AG09319 (cell line): ENCODE data around the gene ZNF804B.

Source experiments
- DNase-seq: peaks from one replicate; pipeline ENCODE4 v3.0.0-alpha.2; 2010; ENCODE audit warnings: low read depth; ENCODE audit errors: extremely low read depth
- TF ChIP-seq, protein P1 (sequence below): IDR thresholded peaks from 2 replicates; pipeline ENCODE4 v1.5.1; 2011; ENCODE audit warnings: low read depth, mild to moderate bottlenecking, inconsistent platforms, low read length, moderate library complexity

ZNF804B gene

DNA sequence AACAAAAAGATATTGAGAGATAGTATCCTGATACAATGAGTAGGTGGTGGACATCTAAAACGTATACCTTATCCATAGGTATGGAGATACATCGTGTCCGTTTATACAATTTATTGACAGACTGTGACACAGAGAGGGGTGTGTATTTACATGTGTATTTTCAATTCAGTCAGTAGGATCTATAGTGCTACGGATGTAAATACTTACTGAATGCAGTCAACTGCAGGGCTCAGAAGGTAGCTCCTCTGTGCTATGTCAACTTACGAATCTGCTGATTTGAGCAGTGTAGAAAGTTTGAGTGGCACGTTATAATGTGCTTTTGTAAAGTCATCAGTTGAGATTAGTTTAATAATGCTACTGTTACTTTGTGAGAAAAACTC lies 626 bp downstream of the ZNF804B start:
- no peak for DNase-seq
- TF ChIP-seq, protein P1, sequence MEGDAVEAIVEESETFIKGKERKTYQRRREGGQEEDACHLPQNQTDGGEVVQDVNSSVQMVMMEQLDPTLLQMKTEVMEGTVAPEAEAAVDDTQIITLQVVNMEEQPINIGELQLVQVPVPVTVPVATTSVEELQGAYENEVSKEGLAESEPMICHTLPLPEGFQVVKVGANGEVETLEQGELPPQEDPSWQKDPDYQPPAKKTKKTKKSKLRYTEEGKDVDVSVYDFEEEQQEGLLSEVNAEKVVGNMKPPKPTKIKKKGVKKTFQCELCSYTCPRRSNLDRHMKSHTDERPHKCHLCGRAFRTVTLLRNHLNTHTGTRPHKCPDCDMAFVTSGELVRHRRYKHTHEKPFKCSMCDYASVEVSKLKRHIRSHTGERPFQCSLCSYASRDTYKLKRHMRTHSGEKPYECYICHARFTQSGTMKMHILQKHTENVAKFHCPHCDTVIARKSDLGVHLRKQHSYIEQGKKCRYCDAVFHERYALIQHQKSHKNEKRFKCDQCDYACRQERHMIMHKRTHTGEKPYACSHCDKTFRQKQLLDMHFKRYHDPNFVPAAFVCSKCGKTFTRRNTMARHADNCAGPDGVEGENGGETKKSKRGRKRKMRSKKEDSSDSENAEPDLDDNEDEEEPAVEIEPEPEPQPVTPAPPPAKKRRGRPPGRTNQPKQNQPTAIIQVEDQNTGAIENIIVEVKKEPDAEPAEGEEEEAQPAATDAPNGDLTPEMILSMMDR = no peak

DNA sequence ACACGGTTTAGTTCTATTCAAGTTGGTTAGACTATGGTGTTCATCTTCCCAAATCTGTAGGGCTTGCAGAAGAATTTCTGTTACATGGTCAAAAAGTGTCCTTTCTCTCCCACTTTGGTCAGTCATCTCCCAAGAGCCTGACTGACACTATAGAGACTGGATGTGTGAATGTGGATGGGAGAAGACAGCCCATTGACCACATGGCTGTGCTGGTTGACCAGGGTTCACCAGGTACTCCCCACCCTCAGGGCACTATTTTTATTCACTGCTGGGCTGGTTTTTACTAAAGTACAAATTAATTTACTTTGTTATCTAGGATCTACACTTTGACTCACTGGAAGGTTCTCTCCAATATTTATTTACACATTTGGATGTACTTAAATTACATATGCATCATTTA lies 2.3 kb downstream of the ZNF804B start:
- DNase-seq = no peak
- TF ChIP-seq, protein P1 = no peak

DNA sequence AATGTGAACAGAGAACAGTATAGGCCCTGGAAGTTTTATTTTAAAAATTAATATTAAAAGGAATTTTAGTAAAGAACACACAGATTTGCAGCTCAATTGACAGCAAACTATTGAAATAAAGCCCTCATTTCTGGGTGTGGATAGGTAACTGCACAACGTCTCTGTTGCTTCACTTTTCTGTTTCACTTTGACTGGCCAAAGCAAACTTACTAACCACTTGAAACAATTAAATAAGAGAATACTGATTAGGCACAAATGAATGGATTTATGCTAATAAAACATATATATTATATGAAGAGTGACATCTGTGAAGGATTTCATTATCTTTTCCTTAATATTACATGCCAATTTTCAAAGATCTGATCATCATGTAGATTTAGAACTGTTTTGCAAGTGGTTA lies 11.9 kb downstream of the ZNF804B start:
- no peak for DNase-seq
- TF ChIP-seq, protein P1 = no peak

DNA sequence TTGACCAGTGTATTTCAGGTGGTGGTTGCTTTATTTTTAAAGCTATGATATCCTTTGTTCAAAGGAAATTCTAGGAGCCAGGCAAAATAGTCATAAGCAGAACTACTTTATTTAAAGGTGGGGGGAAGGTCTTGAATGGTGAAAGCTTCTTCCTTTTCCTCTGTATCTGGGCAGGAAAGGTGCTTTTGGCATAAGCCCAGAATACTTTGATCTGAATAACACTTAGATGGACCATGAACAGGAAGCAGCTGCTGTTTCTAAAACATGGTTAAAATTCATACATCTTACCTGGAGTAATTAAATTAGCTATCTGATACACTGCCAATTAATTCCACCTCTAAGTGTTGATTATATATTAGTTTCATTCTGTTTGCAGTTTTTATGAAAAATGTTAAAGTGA lies 13.3 kb downstream of the ZNF804B start:
- DNase-seq = no peak
- TF ChIP-seq, protein P1 = no peak

DNA sequence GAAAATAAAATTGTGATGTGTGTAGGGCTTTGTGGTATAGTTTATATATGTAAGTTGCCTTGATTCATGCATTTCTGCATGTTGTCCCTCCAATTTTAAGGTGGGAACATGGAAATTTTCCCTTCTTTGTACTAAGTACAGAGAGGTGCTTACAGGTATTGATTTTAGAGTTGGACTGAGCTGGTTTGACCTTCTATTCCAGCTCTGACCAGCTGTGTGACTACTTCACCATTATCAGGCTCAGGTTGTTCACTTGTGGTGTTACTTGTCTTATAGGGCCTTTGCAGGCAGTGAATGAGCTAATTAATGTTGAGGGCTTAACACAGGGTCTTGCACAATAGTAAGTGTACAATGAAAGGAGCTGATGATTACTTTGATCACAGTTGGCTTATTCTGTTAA lies 16.3 kb downstream of the ZNF804B start:
- DNase-seq = no peak
- TF ChIP-seq, protein P1 = no peak

DNA sequence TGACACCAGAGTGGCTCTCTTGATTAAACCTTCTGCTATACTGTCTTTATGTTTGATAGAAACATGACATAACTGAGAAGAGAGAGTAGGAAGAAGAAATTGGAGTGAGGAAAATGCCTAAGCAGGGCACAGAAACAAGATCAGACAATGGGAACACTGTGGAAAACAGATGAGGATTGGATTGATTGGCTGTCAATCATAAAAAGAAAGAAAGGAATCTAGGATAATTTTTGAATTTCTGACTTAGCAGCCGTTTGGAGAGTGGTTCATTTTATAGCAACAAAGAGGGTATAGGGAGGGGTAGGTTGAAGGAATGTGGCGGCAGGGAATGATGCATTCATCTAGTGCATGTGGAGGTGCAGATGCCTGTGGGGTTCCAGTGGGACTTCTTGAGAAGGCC lies 28.3 kb downstream of the ZNF804B start:
- DNase-seq = no peak

DNA sequence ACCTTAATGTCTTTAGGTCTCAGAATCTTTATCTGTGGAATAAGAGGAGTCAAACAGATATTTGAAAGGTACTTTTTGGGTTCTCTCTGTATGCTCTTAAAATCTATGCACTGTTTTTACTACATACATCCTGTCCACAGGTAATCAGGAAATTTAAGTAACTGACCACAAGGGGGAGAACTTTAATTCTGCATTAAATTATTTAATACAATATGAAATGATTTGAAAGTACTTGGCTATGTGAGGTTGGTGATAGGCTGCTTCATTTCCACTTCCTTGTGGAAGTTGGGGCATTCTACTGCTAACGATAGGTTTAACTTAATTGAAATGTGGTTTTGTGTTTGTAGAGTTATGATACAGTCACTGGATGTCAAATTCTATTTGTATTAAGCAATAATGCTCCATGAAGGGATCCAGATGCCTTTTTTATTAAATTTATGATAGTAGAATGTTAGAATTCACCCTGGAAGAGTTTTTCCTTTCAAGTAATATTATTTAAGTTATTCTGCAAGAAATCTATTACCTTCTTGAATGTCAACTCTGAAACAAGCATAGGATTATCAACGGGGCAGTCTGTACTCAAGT lies 30.1 kb downstream of the ZNF804B start:
- TF ChIP-seq, protein P1 = peak; percentile 45
- no peak for DNase-seq

More for the DNA sequence above, 28.3 kb downstream of the ZNF804B start:
- TF ChIP-seq, protein P1 = no peak
